GM23338 (cell line): ENCODE measurements around the gene MAPK4. TPM values are rescaled to one million over a fixed set of nuclear protein-coding genes. Genes with fewer than 3 reads are reported as not detected.

Experiments used
- ATAC-seq: fragments of 200-7000 bp; cut with Tn5 transposase; 3 replicates; pipeline ENCODE4 v1.9.1; 2020
- DNase-seq: peaks from one replicate; pipeline ENCODE4 v3.0.0-alpha.2; 2015; ENCODE audit warnings: low spot score
- H2AFZ ChIP-seq: fragments of 200-600 bp; sonication (generic); 2 replicates; pipeline ENCODE4 v1.8.0; 2016; ENCODE audit warnings: antibody characterized with exemption, mild to moderate bottlenecking, moderate library complexity
- H3F3A ChIP-seq: fragments of 200-600 bp; sonication (generic); replicated peaks from 2 replicates; pipeline ENCODE4 v1.8.0; 2017; ENCODE audit warnings: antibody characterized with exemption, mixed run types, low read depth
- H3K27ac ChIP-seq: fragments of 200-600 bp; sonication (generic); 2 replicates; pipeline ENCODE4 v1.6.1; 2016; ENCODE audit warnings: low read depth
- H3K27me3 ChIP-seq: fragments of 200-600 bp; sonication (generic); 2 replicates; pipeline ENCODE4 v1.8.0; 2016; ENCODE audit warnings: mild to moderate bottlenecking, mixed run types, moderate library complexity; ENCODE audit not compliant: insufficient read depth
- H3K36me3 ChIP-seq: fragments of 200-600 bp; sonication (generic); 2 replicates; pipeline ENCODE4 v1.8.0; 2016; ENCODE audit warnings: mild to moderate bottlenecking; ENCODE audit not compliant: insufficient read depth
- H3K4me1 ChIP-seq: fragments of 200-600 bp; sonication (generic); 2 replicates; pipeline ENCODE4 v1.8.0; 2016; ENCODE audit warnings: mild to moderate bottlenecking, moderate library complexity; ENCODE audit not compliant: insufficient read depth
- H3K4me2 ChIP-seq: fragments of 200-600 bp; sonication (generic); 2 replicates; pipeline ENCODE4 v1.7.1; 2017; ENCODE audit warnings: mixed run types
- H3K4me3 ChIP-seq: fragments of 200-600 bp; sonication (generic); 2 replicates; pipeline ENCODE4 v1.6.1; 2016; ENCODE audit warnings: mixed run types
- H3K79me2 ChIP-seq: fragments of 200-600 bp; sonication (generic); replicated peaks from 2 replicates; pipeline ENCODE4 v1.8.0; 2017; ENCODE audit warnings: mild to moderate bottlenecking; ENCODE audit not compliant: insufficient read depth
- H3K9me2 ChIP-seq: fragments of 200-600 bp; sonication (generic); 2 replicates; pipeline ENCODE4 v1.8.0; 2017; ENCODE audit not compliant: insufficient read depth
- H4K20me1 ChIP-seq: fragments of 200-600 bp; sonication (generic); replicated peaks from 2 replicates; pipeline ENCODE4 v1.8.0; 2017; ENCODE audit warnings: mild to moderate bottlenecking; ENCODE audit not compliant: insufficient read depth
- H3K27ac Mint-ChIP-seq: 2 replicates; pipeline ENCODE4 v1.8.0; 2020; ENCODE audit warnings: inconsistent platforms, mild to moderate bottlenecking, moderate library complexity, mixed read lengths
- H3K27me3 Mint-ChIP-seq: 3 replicates; pipeline ENCODE4 v1.8.0; 2022; ENCODE audit warnings: low read depth, mild to moderate bottlenecking, moderate library complexity, mixed read lengths, inconsistent platforms; ENCODE audit not compliant: insufficient read depth, poor library complexity
- H3K36me3 Mint-ChIP-seq: 3 replicates; pipeline ENCODE4 v1.8.0; 2021; ENCODE audit warnings: low read depth, mild to moderate bottlenecking, inconsistent platforms, moderate library complexity, mixed read lengths
- H3K4me1 Mint-ChIP-seq: 3 replicates; pipeline ENCODE4 v1.8.0; 2020; ENCODE audit warnings: mild to moderate bottlenecking, inconsistent platforms, mixed read lengths
- H3K4me3 Mint-ChIP-seq: 3 replicates; pipeline ENCODE4 v1.8.0; 2021; ENCODE audit warnings: moderate library complexity, mild to moderate bottlenecking, inconsistent platforms, mixed read lengths
- H3K9me3 Mint-ChIP-seq: 3 replicates; pipeline ENCODE4 v1.8.0; 2020; ENCODE audit warnings: moderate library complexity, mild to moderate bottlenecking, inconsistent platforms, mixed read lengths
- CREB1 ChIP-seq: fragments of 250-450 bp; sonication (Bioruptor Pico); IDR thresholded peaks from 2 replicates; pipeline ENCODE4 v1.5.0; 2020; ENCODE audit warnings: low read depth, mild to moderate bottlenecking, moderate library complexity
- CTCF ChIP-seq, 2 experiments: fragments of 200-600 bp in 1 of 2; sonication (generic) in 1 of 2; conservative IDR thresholded peaks; 2 replicates each; pipeline versions ENCODE4 v1.5.1 to v1.6.1; 2016 to 2017; ENCODE audit warnings: antibody characterized with exemption in 2 of 2, low read depth in 2 of 2, mild to moderate bottlenecking in 2 of 2, moderate library complexity in 1 of 2
- ETS1 ChIP-seq: IDR thresholded peaks from 2 replicates; pipeline ENCODE4 v1.6.1; 2016; ENCODE audit warnings: antibody characterized with exemption
- EZH2 ChIP-seq: fragments of 200-600 bp; sonication (generic); IDR thresholded peaks from one replicate; pipeline ENCODE4 v1.8.0; 2017; ENCODE audit warnings: antibody characterized with exemption, mild to moderate bottlenecking, low read depth; ENCODE audit not compliant: unreplicated experiment
- EZH2phosphoT487 ChIP-seq: fragments of 200-600 bp; sonication (generic); IDR thresholded peaks from one replicate; pipeline ENCODE4 v1.8.1; 2018; ENCODE audit warnings: antibody characterized with exemption; ENCODE audit not compliant: unreplicated experiment
- JUNB ChIP-seq: IDR thresholded peaks from one replicate; pipeline ENCODE4 v1.6.1; 2016; ENCODE audit warnings: antibody characterized with exemption; ENCODE audit not compliant: unreplicated experiment
- NANOG ChIP-seq: IDR thresholded peaks from 2 replicates; pipeline ENCODE4 v1.6.1; 2016; ENCODE audit warnings: antibody characterized with exemption, borderline replicate concordance
- POLR2AphosphoS5 ChIP-seq: IDR thresholded peaks from 2 replicates; pipeline ENCODE4 v1.6.1; 2016; ENCODE audit warnings: antibody characterized with exemption, low read depth
- REST ChIP-seq: IDR thresholded peaks from one replicate; pipeline ENCODE4 v1.6.1; 2018; ENCODE audit warnings: antibody characterized with exemption; ENCODE audit not compliant: unreplicated experiment
- STAT1 ChIP-seq: IDR thresholded peaks from one replicate; pipeline ENCODE4 v1.6.1; 2016; ENCODE audit warnings: antibody characterized with exemption; ENCODE audit not compliant: unreplicated experiment
- ZNF114 ChIP-seq: fragments of 250-450 bp; sonication (Bioruptor Pico); IDR thresholded peaks from 2 replicates; pipeline ENCODE4 v1.5.0; 2020; ENCODE audit warnings: mild to moderate bottlenecking, moderate library complexity
- ZNF331 ChIP-seq: fragments of 250-450 bp; sonication (Bioruptor Pico); IDR thresholded peaks from 2 replicates; pipeline ENCODE4 v1.5.0; 2020; ENCODE audit warnings: low read depth, mild to moderate bottlenecking, moderate library complexity
- ZNF462 ChIP-seq: fragments of 250-450 bp; sonication (Bioruptor Pico); IDR thresholded peaks from 2 replicates; pipeline ENCODE4 v1.5.0; 2020; ENCODE audit warnings: mild to moderate bottlenecking, moderate library complexity
- polyA plus RNA-seq: library from polyadenylated mRNA; unstranded; fragments of >200 nt; fragmentation: Nextera tagmentation; extraction: Ambion mirVana; gene quantifications from 2 replicates; pipeline ENCODE4 v1.2.1, GENCODE V29; 2016
- total RNA-seq: library from RNA; depleted of rRNA; stranded (reverse); fragments of >200 nt; shearing (Covaris generic); gene quantifications from 2 replicates; pipeline ENCODE4 v1.2.3, GENCODE V29; 2014

MAPK4 gene
- total and polyA plus RNA-seq, 2 experiments from 2014 or later, result 1.3 to 4.4 TPM

DNA sequence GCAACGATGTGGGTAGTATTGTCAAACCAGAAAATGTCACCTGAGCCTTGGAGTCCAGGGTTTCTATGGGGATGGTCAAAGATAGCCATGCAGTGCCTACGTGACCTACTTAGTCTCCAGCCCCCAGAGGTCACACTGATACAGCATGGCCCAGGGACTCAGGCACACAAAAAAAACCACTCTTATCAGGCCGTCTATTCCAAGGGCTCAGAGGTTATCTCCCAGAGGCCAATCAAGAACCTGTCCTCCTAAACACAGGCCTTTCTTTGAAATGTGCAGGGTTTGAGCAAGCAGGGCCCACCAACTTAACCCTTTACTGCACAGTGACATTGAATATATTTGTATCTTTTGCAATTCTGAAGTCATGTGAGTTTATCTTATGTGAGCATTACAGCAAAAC is 177.2 kb downstream of the MAPK4 start:
- Mint-ChIP-seq H3K9me3 (no peaks in the 10 kb centered on the region), H3K4me3 (no peak overlapping the region), H3K27ac (no peak overlapping the region), H3K4me1 (peaks cover 5% of the 10 kb centered on the region), H3K27me3 (no peaks in the 10 kb centered on the region), H3K36me3 (no peaks in the 10 kb centered on the region)
- H3K4me1 ChIP-seq, result no peaks in the 10 kb centered on the region
- no peak for DNase-seq
- no peaks in the 10 kb centered on the region for H4K20me1 ChIP-seq
- no peaks in the 10 kb centered on the region; the same call in 1 of the 2 replicates for H3K9me2 ChIP-seq
- TF ChIP-seq POLR2AphosphoS5 (no peak), STAT1 (no peak), EZH2phosphoT487 (no peak), REST (no peak), JUNB (no peak), ZNF114 (CRISPR knock-in tag) (no peak), NANOG (no peak), ZNF331 (CRISPR knock-in tag) (no peak), CREB1 (CRISPR knock-in tag) (no peak), ZNF462 (no peak), CTCF (conservative IDR thresholded peaks at IDR 0.05; ENCODE audit: low read depth in 2 of 2) (no peak), EZH2 (no peak), ETS1 (no peak)
- no peak overlapping the region for H2AFZ ChIP-seq
- H3K4me3 ChIP-seq, result no peak overlapping the region
- no peak for ATAC-seq
- no peaks in the 10 kb centered on the region for H3K36me3 ChIP-seq
- H3K79me2 ChIP-seq, result no peaks in the 10 kb centered on the region
- no peaks in the 10 kb centered on the region for H3K27me3 ChIP-seq
- no peaks in the 10 kb centered on the region for H3F3A ChIP-seq
- H3K27ac ChIP-seq, result no peak overlapping the region
- no peak overlapping the region for H3K4me2 ChIP-seq
